GM18909 (cell line): Measurements from ENCODE around the gene SHCBP1L.

ENCODE experiments used
- ATAC-seq: cut with Tn5 transposase; IDR thresholded peaks from one replicate; pipeline ENCODE4 v1.9.1; 2021; ENCODE audit warnings: mild to moderate bottlenecking; ENCODE audit not compliant: unreplicated experiment, poor library complexity

SHCBP1L gene

GRCh38 chr1:182952677-182953444 lies at the start of gene SHCBP1L:
Gene SHCBP1L (minus strand): TSS chr1:182953166. CDS start chr1:182953133, 33 bp downstream.
- ATAC-seq = no peak

- no peak for ATAC-seq
Measured at GRCh38 chr1:183002267-183002666, 49.3 kb upstream of the SHCBP1L start.

- no peak for ATAC-seq
Measured at GRCh38 chr1:183000167-183000962, 47.4 kb upstream of the SHCBP1L start.

- ATAC-seq = no peak
Measured at GRCh38 chr1:182998482-182998881, 45.5 kb upstream of the SHCBP1L start.

- ATAC-seq = no peak
Measured at GRCh38 chr1:182996816-182997215, 43.9 kb upstream of the SHCBP1L start.

GRCh38 chr1:182995894-182996293 lies 42.9 kb upstream of the SHCBP1L start:
- ATAC-seq = no peak

GRCh38 chr1:182993746-182994145 lies 40.8 kb upstream of the SHCBP1L start:
- ATAC-seq = no peak

- no peak for ATAC-seq
Measured at GRCh38 chr1:182990413-182991144, 37.6 kb upstream of the SHCBP1L start.

GRCh38 chr1:182985876-182986275 lies 32.9 kb upstream of the SHCBP1L start:
- no peak for ATAC-seq

GRCh38 chr1:182984621-182985020 lies 31.7 kb upstream of the SHCBP1L start:
- ATAC-seq = no peak

- no peak for ATAC-seq
Measured at GRCh38 chr1:182984138-182984537, 31.2 kb upstream of the SHCBP1L start.

GRCh38 chr1:182978151-182978853 lies 25.3 kb upstream of the SHCBP1L start:
- ATAC-seq = no peak

- no peak for ATAC-seq
Measured at GRCh38 chr1:182977480-182977879, 24.5 kb upstream of the SHCBP1L start.

GRCh38 chr1:182974506-182975191 lies 21.7 kb upstream of the SHCBP1L start:
- ATAC-seq = no peak

GRCh38 chr1:182972829-182973228 lies 19.9 kb upstream of the SHCBP1L start:
- ATAC-seq = no peak

GRCh38 chr1:182972231-182972630 lies 19.3 kb upstream of the SHCBP1L start:
- ATAC-seq = no peak

GRCh38 chr1:182971219-182971618 lies 18.3 kb upstream of the SHCBP1L start:
- no peak for ATAC-seq

- no peak for ATAC-seq
Measured at GRCh38 chr1:182968836-182969734, 16.1 kb upstream of the SHCBP1L start.
